NCI-H1105 treated with DMSO at 0.1 percent for 48 hours (cell line): Measurements from ENCODE around the gene GPR50.

Experiments used
- DNase-seq: peaks from one replicate; lab custom pipeline; 2025; lab: John Stamatoyannopoulos, UW

Gene GPR50

DNA sequence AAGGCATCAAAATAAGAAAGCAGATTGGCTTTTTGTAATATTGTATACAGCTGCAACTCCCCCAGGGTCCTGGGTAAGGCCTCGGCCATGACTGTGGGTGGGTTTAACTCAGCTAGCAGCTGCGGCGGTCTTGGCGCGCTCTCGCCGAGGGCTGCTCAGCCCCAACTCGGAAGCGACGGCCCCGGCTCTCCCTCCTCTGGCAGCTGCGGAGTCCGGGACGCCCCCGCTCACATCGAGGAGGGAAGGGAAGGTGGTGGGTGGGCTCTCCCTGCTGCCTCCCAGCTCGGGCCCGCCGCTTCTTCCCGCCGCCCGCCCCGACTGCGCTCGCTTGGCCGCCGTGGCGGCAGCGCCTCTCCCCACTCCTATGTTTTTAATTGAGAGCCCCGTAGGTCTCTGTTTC is 51.2 kb downstream of the GPR50 start:
- DNase-seq = no peak

DNA sequence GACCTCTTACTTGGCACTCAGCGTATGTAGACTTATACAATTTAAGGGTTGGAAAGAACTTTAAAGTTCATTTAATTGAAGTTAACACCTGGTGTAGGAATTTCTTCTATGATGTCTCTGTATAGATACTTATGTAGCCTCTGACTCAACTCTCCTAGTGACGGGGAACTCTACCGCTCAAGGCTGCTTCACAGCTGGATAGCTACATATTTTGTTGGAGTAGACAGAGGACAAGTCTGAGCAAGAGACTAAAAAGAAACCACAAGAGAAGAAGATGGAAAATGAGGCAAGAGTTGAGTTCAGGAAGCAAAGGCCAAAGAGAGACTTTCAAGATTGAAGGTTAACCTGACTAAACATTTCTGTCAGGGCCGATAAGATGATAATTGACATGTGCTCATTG is 52.6 kb downstream of the GPR50 start:
- no peak for DNase-seq
